Lung (tissue), 12 donors: Measurements from ENCODE around the gene THRB. TPM values are rescaled to one million over a fixed set of nuclear protein-coding genes. Genes with fewer than 3 reads are reported as not detected.

Source experiments
- ATAC-seq: fragments of 200-7000 bp; cut with Tn5 transposase; one replicate; pipeline ENCODE4 v1.9.1; 2020; ENCODE audit warnings: moderate number of reproducible peaks; ENCODE audit not compliant: insufficient read depth, low FRiP score
- DNase-seq, 3 donors: peaks; one replicate each; pipeline ENCODE4 v3.0.0-alpha.2; 2013 to 2017
- H3K27ac ChIP-seq, 2 donors: one replicate each; pipeline ENCODE4 v1.5.1; 2013; ENCODE audit warnings: mild to moderate bottlenecking in 2 of 2, moderate library complexity in 2 of 2, control low read depth in 1 of 2, inconsistent platforms in 1 of 2, low read depth in 1 of 2, low read length in 1 of 2
- H3K27me3 ChIP-seq, 3 donors: one replicate each; pipeline ENCODE4 v1.5.1; 2013; ENCODE audit warnings: low read length in 2 of 3; ENCODE audit not compliant: control insufficient read depth in 3 of 3, insufficient read depth in 3 of 3
- H3K36me3 ChIP-seq, 4 donors: one replicate each; pipeline ENCODE4 v1.5.1; 2013; ENCODE audit warnings: low read length in 4 of 4, mild to moderate bottlenecking in 1 of 4, moderate library complexity in 1 of 4; ENCODE audit not compliant: control insufficient read depth in 4 of 4, insufficient read depth in 4 of 4
- H3K4me1 ChIP-seq, 5 donors: one replicate each; pipeline ENCODE4 v1.5.1; 2013; ENCODE audit warnings: low read length in 5 of 5, mild to moderate bottlenecking in 2 of 5, moderate library complexity in 1 of 5; ENCODE audit not compliant: control insufficient read depth in 5 of 5, insufficient read depth in 5 of 5
- H3K4me3 ChIP-seq: one replicate; pipeline ENCODE4 v1.5.1; 2013; ENCODE audit warnings: mild to moderate bottlenecking, control low read depth, moderate library complexity
- H3K9ac ChIP-seq, 2 donors: one replicate each; pipeline ENCODE4 v1.5.1; 2013; ENCODE audit warnings: low read length in 2 of 2, control low read depth in 1 of 2; ENCODE audit not compliant: insufficient read depth in 1 of 2
- H3K9me3 ChIP-seq, 4 donors: one replicate each; pipeline ENCODE4 v1.5.1; 2013; ENCODE audit warnings: low read length in 3 of 4, mild to moderate bottlenecking in 1 of 4, moderate library complexity in 1 of 4; ENCODE audit not compliant: control insufficient read depth in 4 of 4, insufficient read depth in 3 of 4
- WGBS, 2 donors: extraction: QIAGEN DNeasy Blood & Tissue Kit; methylation state at CpG; one replicate each; pipeline ENCODE4 v1.1.7; 2013; 5-methylcytosine and 5-hydroxymethylcytosine counted together
- polyA plus RNA-seq, 2 donors: library from polyadenylated mRNA; stranded (reverse); fragments of 200-250 nt; gene quantifications; one replicate each; pipeline ENCODE4 v1.2.1, GENCODE V29; 2013
- total RNA-seq, 2 donors: library from RNA; depleted of rRNA in 1 of 2; stranded (reverse); fragments of >200 nt in 1 of 2; gene quantifications; one replicate each; pipeline ENCODE4 v1.2.1, GENCODE V29; 2014 to 2021
- TF ChIP-seq, protein P1 (sequence below): IDR thresholded peaks from 2 replicates; pipeline ENCODE4 v1.5.1; 2012; ENCODE audit warnings: mild to moderate bottlenecking; ENCODE audit errors: control extremely low read depth, extremely low read depth
- donor health status: control.
- donor health status: control.
- donor health status: Bipolar disorder and iron deficiency.
- donor health status: healthy.
- donor health status: DM: yes; HTN: yes; CAD: no.

THRB gene
- total and polyA plus RNA-seq, 4 donors = 2.1 to 23.5 (median 6.1) TPM

DNA sequence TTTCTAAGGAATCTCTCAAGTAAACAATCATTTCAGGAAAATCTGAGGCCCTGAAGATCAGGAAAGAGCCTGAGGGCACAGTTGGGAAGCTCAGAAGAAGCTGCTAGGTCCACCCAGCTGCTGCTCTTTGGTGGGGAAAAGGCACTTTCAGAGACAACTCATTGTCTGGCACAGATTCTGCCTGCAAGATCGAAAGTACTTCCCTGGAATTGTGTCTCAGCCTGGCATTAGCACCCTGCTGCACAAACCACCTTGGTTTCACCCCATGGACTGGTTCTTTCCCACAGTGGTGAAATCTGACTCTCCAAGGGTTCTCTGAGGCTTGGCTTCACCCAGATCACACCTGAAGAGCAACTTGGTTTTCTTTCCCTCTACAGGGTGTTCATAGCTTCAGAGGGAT lies 18.7 kb downstream of the THRB start:
- TF ChIP-seq, protein P1, sequence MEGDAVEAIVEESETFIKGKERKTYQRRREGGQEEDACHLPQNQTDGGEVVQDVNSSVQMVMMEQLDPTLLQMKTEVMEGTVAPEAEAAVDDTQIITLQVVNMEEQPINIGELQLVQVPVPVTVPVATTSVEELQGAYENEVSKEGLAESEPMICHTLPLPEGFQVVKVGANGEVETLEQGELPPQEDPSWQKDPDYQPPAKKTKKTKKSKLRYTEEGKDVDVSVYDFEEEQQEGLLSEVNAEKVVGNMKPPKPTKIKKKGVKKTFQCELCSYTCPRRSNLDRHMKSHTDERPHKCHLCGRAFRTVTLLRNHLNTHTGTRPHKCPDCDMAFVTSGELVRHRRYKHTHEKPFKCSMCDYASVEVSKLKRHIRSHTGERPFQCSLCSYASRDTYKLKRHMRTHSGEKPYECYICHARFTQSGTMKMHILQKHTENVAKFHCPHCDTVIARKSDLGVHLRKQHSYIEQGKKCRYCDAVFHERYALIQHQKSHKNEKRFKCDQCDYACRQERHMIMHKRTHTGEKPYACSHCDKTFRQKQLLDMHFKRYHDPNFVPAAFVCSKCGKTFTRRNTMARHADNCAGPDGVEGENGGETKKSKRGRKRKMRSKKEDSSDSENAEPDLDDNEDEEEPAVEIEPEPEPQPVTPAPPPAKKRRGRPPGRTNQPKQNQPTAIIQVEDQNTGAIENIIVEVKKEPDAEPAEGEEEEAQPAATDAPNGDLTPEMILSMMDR = no peak
- Histone ChIP-seq H3K36me3 (no peaks in the 10 kb centered on the region), H3K27ac (no peak overlapping the region), H3K9ac (no peak overlapping the region), H3K4me3 (no peak overlapping the region), H3K4me1 (peaks cover 0 to 21% (median 4%) of the 10 kb centered on the region in 5 donors), H3K9me3 (peaks cover 0 to 3% (median 0%) of the 10 kb centered on the region in 4 donors), H3K27me3 (no peaks in the 10 kb centered on the region)
- 55 to 76% methylated on average over 1 of the region's 1 CpG for WGBS, 2 donors
- no peak for DNase-seq
- no peak for ATAC-seq

- H3K27me3 ChIP-seq = no peaks in the 10 kb centered on the region
- ATAC-seq = no peak
These were observed 19.8 kb downstream of the THRB start for GRCh38 chr3:24474862-24475261.

DNA sequence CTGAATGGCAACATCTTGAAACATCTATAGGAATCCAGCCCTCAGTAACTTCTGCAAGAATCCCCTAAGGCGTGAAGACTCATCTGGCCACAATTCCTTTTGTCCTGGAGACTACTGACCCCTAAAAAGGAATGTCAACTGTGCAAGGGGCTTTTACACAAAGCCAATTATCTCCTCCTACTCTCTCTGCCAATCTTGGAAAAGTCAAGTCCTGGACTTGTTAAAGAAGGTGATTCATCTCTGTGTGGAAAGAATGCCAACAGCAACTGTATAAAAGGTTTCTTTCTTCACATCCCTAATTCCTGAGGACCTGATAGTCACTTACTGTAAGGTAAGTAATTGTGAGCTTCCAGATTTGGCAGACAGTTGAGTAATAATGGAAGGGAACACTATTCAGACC lies 22.3 kb downstream of the THRB start:
- TF ChIP-seq, protein P1 = no peak

More at GRCh38 chr3:24474862-24475261, 19.8 kb downstream of the THRB start:
- DNase-seq = no peak
- Histone ChIP-seq H3K27ac (no peak overlapping the region), H3K4me3 (no peak overlapping the region), H3K4me1 (peaks cover 0 to 10% (median 4%) of the 10 kb centered on the region in 5 donors), H3K9ac (no peak overlapping the region), H3K36me3 (no peaks in the 10 kb centered on the region), H3K9me3 (peaks cover 0 to 3% (median 0%) of the 10 kb centered on the region in 4 donors)
- WGBS, 2 donors = 94 to 96% methylated on average over 4 of the region's 4 CpGs
- TF ChIP-seq, protein P1 = no peak

DNA sequence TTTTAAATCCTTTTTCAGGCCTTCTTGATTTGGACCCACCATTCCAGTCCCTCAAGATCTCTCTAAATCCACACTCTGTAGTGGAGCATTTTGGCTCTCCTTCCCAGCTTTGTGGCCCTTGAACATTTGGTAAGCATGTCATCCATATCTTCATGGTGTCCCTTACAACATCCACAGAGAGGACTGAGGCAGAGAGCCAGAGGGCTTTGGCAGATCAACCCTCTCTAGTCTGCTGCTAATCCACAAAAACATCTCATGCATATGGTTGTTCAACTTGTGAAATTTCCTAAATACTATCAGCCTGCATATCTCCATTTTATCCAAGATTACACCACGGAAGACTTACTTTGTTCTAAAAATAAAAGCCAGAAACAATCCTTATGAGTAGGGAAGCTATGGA lies 23.2 kb downstream of the THRB start:
- TF ChIP-seq, protein P1 = no peak
- Histone ChIP-seq H3K27ac (no peak overlapping the region), H3K36me3 (peaks cover 0 to 3% (median 0%) of the 10 kb centered on the region in 4 donors), H3K27me3 (no peaks in the 10 kb centered on the region), H3K4me1 (peaks cover 0 to 9% (median 3%) of the 10 kb centered on the region in 5 donors), H3K9ac (no peak overlapping the region), H3K4me3 (no peak overlapping the region), H3K9me3 (peaks cover 0 to 5% (median 0%) of the 10 kb centered on the region in 4 donors)
- WGBS, 2 donors = 71 to 89% methylated on average over 1 of the region's 1 CpG
- DNase-seq (no peak), ATAC-seq (no peak)

More for the DNA sequence above, 22.3 kb downstream of the THRB start:
- WGBS, 2 donors = 95 to 96% methylated on average over 1 of the region's 1 CpG
- Histone ChIP-seq H3K9ac (no peak overlapping the region), H3K27ac (no peak overlapping the region), H3K4me1 (peaks cover 0 to 9% (median 3%) of the 10 kb centered on the region in 5 donors), H3K9me3 (peaks cover 0 to 5% (median 0%) of the 10 kb centered on the region in 4 donors), H3K4me3 (no peak overlapping the region), H3K36me3 (peaks cover 0 to 3% (median 0%) of the 10 kb centered on the region in 4 donors), H3K27me3 (no peaks in the 10 kb centered on the region)
- ATAC-seq = no peak
- no peak for DNase-seq
